ENCODE measurements around the gene OR2L5.

OR2L5 gene

DNA sequence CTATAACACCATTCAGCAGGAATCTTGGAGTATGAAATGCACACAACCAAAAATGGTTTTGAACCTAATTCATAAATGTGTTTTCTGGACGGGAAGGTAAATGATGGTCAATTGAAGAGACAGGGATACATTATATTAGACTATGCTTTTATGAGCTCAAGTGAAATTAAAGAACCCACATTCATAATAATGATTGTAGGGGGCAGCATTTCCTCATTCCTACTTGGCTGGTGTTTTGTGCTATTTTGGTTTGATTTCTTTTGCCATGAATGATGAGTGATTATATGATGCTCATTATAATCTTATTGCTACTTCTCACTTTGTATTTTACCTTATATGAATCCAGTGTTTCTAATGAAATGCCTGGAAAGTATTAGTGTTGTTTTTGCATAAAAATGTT is 33.5 kb downstream of the OR2L5 start:
- Histone ChIP-seq H3K27me3 (ENCODE audit: control insufficient read depth, insufficient read depth, low read length) (no peaks in the 10 kb centered on the region), H3K9ac (ENCODE audit: low read depth, low read length) (no peak overlapping the region), H3K36me3 (ENCODE audit: control insufficient read depth, insufficient read depth, low read length) (no peaks in the 10 kb centered on the region), H3K4me1 (ENCODE audit: control insufficient read depth, insufficient read depth, low read length) (no peaks in the 10 kb centered on the region), H3K9me3 (ENCODE audit: control insufficient read depth, insufficient read depth, low read length) (peaks cover 11% of the 10 kb centered on the region), H3K4me3 (ENCODE audit: low read depth, low read length) (no peak overlapping the region)

DNA sequence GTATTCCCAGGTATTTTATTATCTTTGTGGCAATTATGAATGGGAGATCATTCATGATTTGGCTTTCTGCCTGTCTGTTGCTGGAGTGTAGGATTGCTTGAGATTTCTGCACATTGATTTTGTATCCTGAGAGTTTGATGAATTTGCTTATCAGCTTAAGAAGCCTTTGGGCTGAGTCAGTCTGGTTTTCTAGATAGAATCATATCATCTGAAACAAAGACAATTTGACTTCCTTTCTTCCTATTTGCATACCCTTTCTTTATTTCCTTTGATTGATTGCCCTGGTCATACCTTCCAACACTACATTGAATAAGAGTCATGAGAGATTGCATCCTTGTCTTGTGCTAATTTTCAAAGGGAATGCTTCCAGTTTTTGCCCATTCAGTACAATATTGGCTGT is 41.2 kb downstream of the OR2L5 start:
- Histone ChIP-seq H3K27me3 (ENCODE audit: control insufficient read depth, insufficient read depth, low read length) (no peaks in the 10 kb centered on the region), H3K36me3 (ENCODE audit: control insufficient read depth, insufficient read depth, low read length) (no peaks in the 10 kb centered on the region), H3K9me3 (ENCODE audit: control insufficient read depth, insufficient read depth, low read length) (peaks cover 4% of the 10 kb centered on the region), H3K4me3 (ENCODE audit: low read depth, low read length) (no peak overlapping the region), H3K9ac (ENCODE audit: low read depth, low read length) (no peak overlapping the region), H3K4me1 (ENCODE audit: control insufficient read depth, insufficient read depth, low read length) (no peaks in the 10 kb centered on the region)

DNA sequence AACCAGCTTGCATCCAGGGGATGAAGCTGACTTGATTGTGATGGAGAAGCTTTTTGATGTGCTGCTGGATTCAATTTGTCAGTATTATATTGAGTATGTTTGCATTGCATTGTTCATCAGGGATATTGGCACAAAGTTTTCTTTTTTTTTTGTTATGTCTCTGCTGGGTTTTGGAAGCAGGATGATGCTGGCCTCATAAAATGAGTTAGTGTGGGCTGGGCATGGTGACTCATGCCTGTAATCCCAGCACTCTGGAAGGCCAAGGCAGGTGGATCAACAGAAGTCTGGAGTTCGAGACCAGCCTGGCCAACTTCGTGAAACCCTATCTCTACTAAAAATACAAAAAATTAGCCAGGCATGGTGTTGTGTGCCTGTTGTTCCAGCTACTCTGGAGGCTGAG is 41.8 kb downstream of the OR2L5 start:
- no peaks in the 10 kb centered on the region for H3K36me3 ChIP-seq (ENCODE audit: control insufficient read depth, insufficient read depth, low read length)
- no peaks in the 10 kb centered on the region for H3K27me3 ChIP-seq (ENCODE audit: control insufficient read depth, insufficient read depth, low read length)
- H3K9ac ChIP-seq (ENCODE audit: low read depth, low read length): no peak overlapping the region
- H3K9me3 ChIP-seq (ENCODE audit: control insufficient read depth, insufficient read depth, low read length): peaks cover 4% of the 10 kb centered on the region
- H3K4me1 ChIP-seq (ENCODE audit: control insufficient read depth, insufficient read depth, low read length): no peaks in the 10 kb centered on the region
- no peak overlapping the region for H3K4me3 ChIP-seq (ENCODE audit: low read depth, low read length)

DNA sequence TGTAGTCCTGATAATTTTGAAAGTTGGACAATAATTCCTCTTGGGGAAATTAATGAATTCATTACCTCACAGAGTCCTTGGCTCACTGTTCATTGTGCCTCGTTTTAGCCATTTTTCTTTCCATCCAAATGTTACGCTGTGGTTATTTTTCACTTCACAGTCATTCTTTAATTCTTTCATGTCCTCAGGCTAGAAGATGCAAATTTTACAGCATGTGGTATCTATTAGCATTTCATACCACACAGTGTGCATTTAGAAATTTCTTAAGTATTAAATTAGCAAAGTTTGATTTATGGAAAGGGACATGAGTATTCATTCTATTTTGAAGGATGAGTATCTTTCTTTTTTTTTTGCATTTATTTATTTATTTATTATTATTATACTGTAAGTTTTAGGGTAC is 51.6 kb downstream of the OR2L5 start:
- H3K4me3 ChIP-seq (ENCODE audit: low read depth, low read length): no peak overlapping the region
- no peaks in the 10 kb centered on the region for H3K4me1 ChIP-seq (ENCODE audit: control insufficient read depth, insufficient read depth, low read length)
- H3K27me3 ChIP-seq (ENCODE audit: control insufficient read depth, insufficient read depth, low read length): no peaks in the 10 kb centered on the region
- H3K9ac ChIP-seq (ENCODE audit: low read depth, low read length): no peak overlapping the region
- H3K36me3 ChIP-seq (ENCODE audit: control insufficient read depth, insufficient read depth, low read length): no peaks in the 10 kb centered on the region
- H3K9me3 ChIP-seq (ENCODE audit: control insufficient read depth, insufficient read depth, low read length): peaks cover 19% of the 10 kb centered on the region

DNA sequence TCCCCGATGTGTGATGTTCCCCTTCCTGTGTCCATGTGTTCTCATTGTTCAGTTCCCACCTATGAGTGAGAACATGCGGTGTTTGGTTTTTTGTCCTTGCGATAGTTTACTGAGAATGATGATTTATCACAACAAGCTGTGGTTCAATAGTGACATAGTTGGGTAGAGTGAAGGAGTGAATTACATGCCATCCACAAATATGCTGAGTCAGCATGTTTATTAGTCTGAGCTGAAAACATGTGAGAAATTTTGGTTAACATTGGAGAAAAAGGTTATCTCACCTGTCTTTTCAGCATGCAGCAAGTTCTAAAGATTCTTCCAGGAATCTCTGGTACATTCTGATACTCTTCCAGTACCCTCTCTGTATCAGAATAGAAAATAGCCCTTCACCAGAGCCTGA is 52.1 kb downstream of the OR2L5 start:
- peaks cover 19% of the 10 kb centered on the region for H3K9me3 ChIP-seq (ENCODE audit: control insufficient read depth, insufficient read depth, low read length)

More for the DNA sequence above, 52.1 kb downstream of the OR2L5 start:
- Histone ChIP-seq H3K4me1 (ENCODE audit: control insufficient read depth, insufficient read depth, low read length) (no peaks in the 10 kb centered on the region), H3K27me3 (ENCODE audit: control insufficient read depth, insufficient read depth, low read length) (no peaks in the 10 kb centered on the region), H3K36me3 (ENCODE audit: control insufficient read depth, insufficient read depth, low read length) (no peaks in the 10 kb centered on the region), H3K9ac (ENCODE audit: low read depth, low read length) (no peak overlapping the region), H3K4me3 (ENCODE audit: low read depth, low read length) (no peak overlapping the region)

All from iPS-15b (cell line).